ENCODE results near the gene FKBP1A. TPM values are rescaled to one million over a fixed set of nuclear protein-coding genes. Genes with fewer than 3 reads are reported as not detected.

Gene FKBP1A
- total and polyA plus RNA-seq, 9 of the 15 experiments (the other 6 are each of a cell fraction or from before 2014, with no cell fraction given): 48.8 to 502 (median 89.6) TPM

GRCh38 chr20:1423625-1424106, 30.8 kb upstream of the FKBP1A start (continued):
- TF ChIP-seq NR2F6 (CRISPR knock-in tag; IDR thresholded peaks at IDR 0.05) (no peak), ELK3 (CRISPR knock-in tag; IDR thresholded peaks at IDR 0.05) (no peak), SLC30A9 (CRISPR knock-in tag; IDR thresholded peaks at IDR 0.05) (no peak), ZNF146 (CRISPR knock-in tag; IDR thresholded peaks at IDR 0.05; ENCODE audit: unreplicated experiment) (no peak), MED1 (CRISPR knock-in tag; IDR thresholded peaks at IDR 0.05; ENCODE audit: borderline replicate concordance) (no peak), TCF7L2 (IDR thresholded peaks at IDR 0.05; ENCODE audit: low read depth, low read length) (no peak), FOXA3 (CRISPR knock-in tag; conservative IDR thresholded peaks at IDR 0.05 in 1 of 2, IDR thresholded peaks at IDR 0.05 in 1 of 2) (peak in 1 of 2 experiments; percentile 87; a peak in 2 of 4 replicates), ELF2 (CRISPR knock-in tag; IDR thresholded peaks at IDR 0.05) (no peak; the same call in 1 of the 2 replicates), HDAC2 (IDR thresholded peaks at IDR 0.05) (no peak), ZBTB8A (IDR thresholded peaks at IDR 0.05; ENCODE audit: partially characterized antibody) (no peak), ZFX (CRISPR knock-in tag; IDR thresholded peaks at IDR 0.05) (0 out of 2 replicates have a peak, but pooled peaks have one; percentile 42), ZNF143 (CRISPR knock-in tag; IDR thresholded peaks at IDR 0.05) (no peak), ASH1L (IDR thresholded peaks at IDR 0.05; ENCODE audit: borderline replicate concordance, low read depth, partially characterized antibody) (no peak), MCM7 (IDR thresholded peaks at IDR 0.05) (no peak), NFE2L1 (tag; IDR thresholded peaks at IDR 0.05; ENCODE audit: borderline replicate concordance, low read depth) (no peak), PHB (CRISPR knock-in tag; IDR thresholded peaks at IDR 0.05) (no peak), ZNF239 (CRISPR knock-in tag; IDR thresholded peaks at IDR 0.05) (no peak), LEF1 (IDR thresholded peaks at IDR 0.05) (no peak), FOXJ2 (tag; IDR thresholded peaks at IDR 0.05) (peak; percentile 95), FIP1L1 (IDR thresholded peaks at IDR 0.05; ENCODE audit: low read depth, low read length, poor library complexity, severe bottlenecking) (no peak), GTF2A2 (tag; IDR thresholded peaks at IDR 0.05) (no peak), NCOA1 (IDR thresholded peaks at IDR 0.05; ENCODE audit: low read depth) (no peak), FOXM1 (IDR thresholded peaks at IDR 0.05; ENCODE audit: low read depth) (no peak), FOXM1 (CRISPR knock-in tag; IDR thresholded peaks at IDR 0.05; ENCODE audit: low read depth) (no peak), CHD4 (IDR thresholded peaks at IDR 0.05; ENCODE audit: insufficient read depth, insufficient replicate concordance, low read depth, low read length, poor library complexity, severe bottlenecking) (no peak)
- TF ChIP-seq, protein P1, sequence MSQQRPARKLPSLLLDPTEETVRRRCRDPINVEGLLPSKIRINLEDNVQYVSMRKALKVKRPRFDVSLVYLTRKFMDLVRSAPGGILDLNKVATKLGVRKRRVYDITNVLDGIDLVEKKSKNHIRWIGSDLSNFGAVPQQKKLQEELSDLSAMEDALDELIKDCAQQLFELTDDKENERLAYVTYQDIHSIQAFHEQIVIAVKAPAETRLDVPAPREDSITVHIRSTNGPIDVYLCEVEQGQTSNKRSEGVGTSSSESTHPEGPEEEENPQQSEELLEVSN (IDR thresholded peaks at IDR 0.05; ENCODE audit: borderline replicate concordance in 1 of 2, extremely low read depth in 1 of 2, insufficient read depth in 1 of 2, insufficient read length in 1 of 2, low read depth in 1 of 2, low read length in 1 of 2, poor library complexity in 1 of 2, severe bottlenecking in 1 of 2): no peak
- TF ChIP-seq, protein P2, sequence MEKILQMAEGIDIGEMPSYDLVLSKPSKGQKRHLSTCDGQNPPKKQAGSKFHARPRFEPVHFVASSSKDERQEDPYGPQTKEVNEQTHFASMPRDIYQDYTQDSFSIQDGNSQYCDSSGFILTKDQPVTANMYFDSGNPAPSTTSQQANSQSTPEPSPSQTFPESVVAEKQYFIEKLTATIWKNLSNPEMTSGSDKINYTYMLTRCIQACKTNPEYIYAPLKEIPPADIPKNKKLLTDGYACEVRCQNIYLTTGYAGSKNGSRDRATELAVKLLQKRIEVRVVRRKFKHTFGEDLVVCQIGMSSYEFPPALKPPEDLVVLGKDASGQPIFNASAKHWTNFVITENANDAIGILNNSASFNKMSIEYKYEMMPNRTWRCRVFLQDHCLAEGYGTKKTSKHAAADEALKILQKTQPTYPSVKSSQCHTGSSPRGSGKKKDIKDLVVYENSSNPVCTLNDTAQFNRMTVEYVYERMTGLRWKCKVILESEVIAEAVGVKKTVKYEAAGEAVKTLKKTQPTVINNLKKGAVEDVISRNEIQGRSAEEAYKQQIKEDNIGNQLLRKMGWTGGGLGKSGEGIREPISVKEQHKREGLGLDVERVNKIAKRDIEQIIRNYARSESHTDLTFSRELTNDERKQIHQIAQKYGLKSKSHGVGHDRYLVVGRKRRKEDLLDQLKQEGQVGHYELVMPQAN (IDR thresholded peaks at IDR 0.05; ENCODE audit: borderline replicate concordance): no peak

All from K562 (cell line).